Body of pancreas (tissue), 4 donors: ENCODE data around the gene UBAC2.

Source experiments
- CTCF ChIP-seq, 7 experiments: fragments of 450-650 bp in 4 of 7; fragments of 200-600 bp in 3 of 7; sonication (generic) in 3 of 7; IDR thresholded peaks; one replicate each; pipeline ENCODE4 v1.5.1; 2016 to 2019; ENCODE audit warnings: antibody characterized with exemption in 7 of 7
- POLR2A ChIP-seq, 3 donors: fragments of 450-650 bp; IDR thresholded peaks; one replicate each; pipeline ENCODE4 v1.6.1; 2016; ENCODE audit warnings: antibody characterized with exemption in 3 of 3, mild to moderate bottlenecking in 2 of 3

- TF ChIP-seq CTCF (IDR thresholded peaks at IDR 0.05) (no peak), POLR2A (IDR thresholded peaks at IDR 0.05) (no peak)
Measured at GRCh38 chr13:99155821-99156220, 44.8 kb upstream of the UBAC2 start.
